Kidney epithelial cell (primary cell): Measurements from ENCODE around the gene AMER3. TPM values are rescaled to one million over a fixed set of nuclear protein-coding genes. Genes with fewer than 3 reads are reported as not detected.

Experiments
- DNase-seq: peaks from one replicate; pipeline ENCODE4 v3.0.0-alpha.2; 2010; ENCODE audit warnings: low read depth
- H3K27me3 ChIP-seq: 2 replicates; pipeline ENCODE4 v1.6.0; 2011; ENCODE audit warnings: low read length; ENCODE audit not compliant: control insufficient read depth, insufficient read depth
- H3K36me3 ChIP-seq: 2 replicates; pipeline ENCODE4 v1.5.1; 2011; ENCODE audit warnings: low read length; ENCODE audit not compliant: control insufficient read depth, insufficient read depth
- H3K4me3 ChIP-seq: 2 replicates; pipeline ENCODE4 v1.5.1; 2011; ENCODE audit warnings: low read depth, mild to moderate bottlenecking, control low read depth, low read length
- CTCF ChIP-seq: IDR thresholded peaks from 2 replicates; pipeline ENCODE4 v1.5.1; 2011; ENCODE audit warnings: mild to moderate bottlenecking, moderate library complexity, low read length, control low read depth, inconsistent platforms; ENCODE audit not compliant: insufficient read depth, poor library complexity, severe bottlenecking
- total RNA-seq: library from RNA; depleted of rRNA; stranded (reverse); fragments of >200 nt; gene quantifications from 2 replicates; pipeline ENCODE4 v1.2.3, GENCODE V29; 2015

Gene AMER3
- total RNA-seq, 1 donor from 2014 or later = not detected

- no peak for DNase-seq
- TF ChIP-seq CTCF = no peak
- Histone ChIP-seq H3K36me3 (no peaks in the 10 kb centered on the region), H3K4me3 (no peak overlapping the region), H3K27me3 (peaks cover 20% of the 10 kb centered on the region)
Observed at GRCh38 chr2:130759906-130760753, 4.8 kb downstream of the AMER3 start.

GRCh38 chr2:130760754-130761751 lies 5.7 kb downstream of the AMER3 start:
- no peak overlapping the region for H3K4me3 ChIP-seq
- TF ChIP-seq CTCF = no peak
- peaks cover 12% of the 10 kb centered on the region for H3K27me3 ChIP-seq
- DNase-seq = no peak
- H3K36me3 ChIP-seq = no peaks in the 10 kb centered on the region

- Histone ChIP-seq H3K4me3 (no peak overlapping the region), H3K27me3 (peaks cover 2% of the 10 kb centered on the region), H3K36me3 (no peaks in the 10 kb centered on the region)
- DNase-seq = no peak
- TF ChIP-seq CTCF = no peak
Observed at GRCh38 chr2:130762031-130762909, 6.9 kb downstream of the AMER3 start.

- Histone ChIP-seq H3K27me3 (no peaks in the 10 kb centered on the region), H3K4me3 (no peak overlapping the region), H3K36me3 (no peaks in the 10 kb centered on the region)
- no peak for TF ChIP-seq CTCF
- no peak for DNase-seq
Observed at GRCh38 chr2:130762910-130763385, 7.6 kb downstream of the AMER3 start.

GRCh38 chr2:130763405-130763804 lies 8.1 kb downstream of the AMER3 start:
- H3K36me3 ChIP-seq = no peaks in the 10 kb centered on the region
- TF ChIP-seq CTCF = no peak

More at GRCh38 chr2:130763405-130763804, 8.1 kb downstream of the AMER3 start:
- Histone ChIP-seq H3K4me3 (no peak overlapping the region), H3K27me3 (no peaks in the 10 kb centered on the region)
- no peak for DNase-seq
